Measurements from ENCODE around the gene TMPRSS3.

Gene TMPRSS3

DNA sequence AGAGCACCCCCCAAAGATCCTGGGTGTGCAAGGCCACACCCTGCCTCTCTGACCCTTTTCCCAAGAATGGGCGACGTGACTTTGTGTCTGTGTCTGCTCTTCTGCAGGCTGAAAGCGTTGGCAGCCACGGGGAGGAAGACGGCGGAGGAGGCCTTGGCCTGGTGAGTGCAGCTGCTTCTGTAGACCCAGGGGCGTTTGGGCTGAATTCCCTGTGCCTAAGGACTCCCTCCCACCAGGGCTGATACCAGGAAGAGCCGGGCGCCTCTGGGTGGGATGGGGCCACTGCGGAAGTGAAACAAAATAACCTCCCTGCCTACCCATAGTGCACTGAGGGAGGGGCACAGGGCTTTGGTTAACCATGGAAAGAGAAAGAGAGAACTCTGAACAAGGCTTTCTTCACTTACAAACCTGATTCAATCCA lies 10.4 kb upstream of the TMPRSS3 start:
- DNase-seq = no peak

DNA sequence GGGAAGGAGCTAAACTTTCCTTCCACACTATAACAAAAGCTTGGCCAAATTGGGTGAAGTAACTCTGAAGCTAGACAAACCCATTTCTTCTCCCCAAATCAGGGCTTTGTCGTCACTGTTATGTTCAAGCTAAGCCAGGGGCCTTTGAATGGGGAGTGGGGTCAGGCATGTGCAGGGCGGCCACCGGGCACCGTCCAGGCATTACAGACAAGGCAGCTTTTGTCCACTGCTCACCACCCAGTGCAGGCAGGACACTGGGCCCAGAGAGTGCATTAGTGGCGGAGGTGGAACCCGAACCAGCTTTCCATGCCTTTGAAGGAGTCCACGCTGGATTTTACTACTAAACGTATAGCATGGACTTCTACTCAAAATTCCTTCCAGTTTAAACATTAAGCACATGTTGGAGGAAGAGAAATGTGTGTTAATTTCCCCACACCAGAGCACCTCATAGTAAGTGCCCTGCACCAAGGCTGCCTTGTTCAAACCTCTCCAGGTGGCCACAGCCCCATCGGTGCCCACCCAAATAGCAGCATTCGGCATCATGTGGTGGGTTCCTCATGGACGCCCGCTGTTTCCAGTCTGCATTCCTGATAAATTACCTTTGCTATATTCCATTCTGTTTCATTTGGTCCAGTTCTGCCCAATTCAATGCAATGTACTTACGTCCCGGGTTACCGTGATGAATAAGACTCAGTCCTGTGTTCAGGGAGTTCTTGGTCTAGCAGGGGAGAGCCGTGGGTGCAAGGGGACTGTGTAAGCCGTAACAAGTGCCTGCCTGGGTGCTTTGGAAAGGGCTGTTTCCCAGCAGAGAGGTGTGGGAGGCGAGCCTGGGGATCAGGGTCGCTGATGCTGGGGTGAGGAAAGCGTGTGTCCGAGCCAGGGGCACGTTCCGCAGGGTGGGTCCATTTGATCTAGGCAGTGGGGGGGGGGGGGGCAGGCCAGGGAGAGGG lies 9.5 kb upstream of the TMPRSS3 start:
- no peak for DNase-seq

DNA sequence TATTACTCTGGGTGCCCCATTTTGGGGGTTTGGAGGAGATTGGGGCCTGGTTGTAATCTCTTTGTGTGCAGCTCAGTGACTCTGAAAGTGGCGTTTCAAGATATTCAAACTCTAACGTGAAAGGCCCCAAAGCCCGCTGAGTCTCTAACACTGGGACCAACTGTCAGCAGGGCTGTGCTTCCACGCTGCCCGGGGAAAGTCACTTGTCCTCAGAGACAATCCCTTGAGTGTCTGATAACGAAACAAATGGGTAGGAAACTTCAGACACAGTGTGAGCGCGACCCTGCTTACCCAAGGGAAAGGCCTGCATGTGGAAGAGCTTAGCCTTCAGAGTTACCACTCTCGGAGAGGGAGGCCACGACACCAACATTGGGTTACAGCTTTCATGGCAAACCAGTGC lies 8.7 kb upstream of the TMPRSS3 start:
- no peak for DNase-seq

DNA sequence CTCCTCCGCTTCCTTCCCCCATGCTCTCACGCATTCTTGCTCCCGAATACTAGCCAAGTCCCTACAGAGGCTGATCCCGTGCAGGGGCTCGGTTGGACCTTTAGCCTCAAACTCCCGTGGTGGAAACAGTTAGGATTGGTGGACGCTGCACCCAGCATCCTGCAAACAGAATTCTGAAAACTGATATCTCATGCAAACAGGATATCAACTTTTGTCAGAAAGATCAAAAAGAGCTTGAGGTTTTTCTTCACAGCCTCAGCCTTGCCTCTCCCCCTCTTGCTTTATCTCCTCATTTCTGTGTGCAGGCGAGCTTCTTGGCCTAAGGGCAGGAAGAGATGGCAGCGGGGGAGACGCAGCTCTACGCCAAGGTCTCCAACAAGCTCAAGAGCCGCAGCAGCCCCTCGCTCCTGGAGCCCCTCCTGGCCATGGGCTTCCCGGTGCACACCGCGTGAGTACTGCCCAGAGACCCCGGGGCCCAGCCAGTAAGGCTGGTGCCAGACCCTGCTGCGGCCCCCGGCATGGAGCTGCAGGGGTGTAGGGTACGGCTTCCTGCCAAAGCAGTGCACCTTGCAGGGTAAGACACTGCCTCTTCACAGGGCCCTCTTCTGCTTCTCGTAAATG lies 7.9 kb upstream of the TMPRSS3 start, which contains the start of gene UBASH3A:
TSS of gene UBASH3A (plus strand) at position 292 of the 621 bp plus-strand sequence. CDS start at position 336, 44 bp downstream.
- no peak for DNase-seq

DNA sequence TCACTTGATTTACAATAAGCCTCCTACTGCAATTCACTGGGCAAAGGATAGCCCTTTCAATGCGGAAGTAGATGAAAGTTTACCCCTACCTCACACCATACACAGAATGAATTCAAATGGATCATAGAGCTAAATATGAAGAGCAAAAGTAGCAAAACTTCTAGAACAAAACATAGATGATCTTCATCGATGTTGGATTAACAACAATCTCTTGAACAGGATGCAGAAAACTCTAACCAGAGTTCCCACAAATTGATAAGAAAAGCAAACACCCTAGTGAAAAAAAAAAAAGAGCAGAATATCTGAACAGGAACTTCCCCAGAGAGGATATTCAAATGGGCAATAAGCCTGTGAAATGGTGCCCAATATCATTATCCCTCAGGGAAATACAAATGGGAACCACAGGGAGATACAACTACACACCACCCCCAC lies 6.0 kb upstream of the TMPRSS3 start:
- no peak for DNase-seq

DNA sequence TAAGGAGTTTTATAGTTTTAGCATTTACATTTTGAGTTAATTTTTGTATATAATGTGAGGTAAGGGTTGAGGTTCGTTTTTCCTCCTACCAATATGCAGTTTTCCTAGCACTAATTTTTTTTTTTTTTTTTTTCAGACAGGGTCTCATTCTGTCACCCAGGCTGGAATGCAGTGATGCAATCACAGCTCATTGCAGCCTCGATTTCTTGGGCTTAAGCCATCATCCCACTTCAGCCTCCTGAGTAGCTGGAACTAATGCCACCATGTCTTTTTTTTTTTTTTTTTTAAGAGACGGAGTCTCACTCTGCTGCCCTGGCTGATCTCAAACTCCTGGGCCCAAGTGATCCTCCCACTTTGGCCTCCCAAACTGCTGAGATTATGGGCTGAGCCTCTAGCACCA lies 5.3 kb upstream of the TMPRSS3 start:
- DNase-seq = no peak

DNA sequence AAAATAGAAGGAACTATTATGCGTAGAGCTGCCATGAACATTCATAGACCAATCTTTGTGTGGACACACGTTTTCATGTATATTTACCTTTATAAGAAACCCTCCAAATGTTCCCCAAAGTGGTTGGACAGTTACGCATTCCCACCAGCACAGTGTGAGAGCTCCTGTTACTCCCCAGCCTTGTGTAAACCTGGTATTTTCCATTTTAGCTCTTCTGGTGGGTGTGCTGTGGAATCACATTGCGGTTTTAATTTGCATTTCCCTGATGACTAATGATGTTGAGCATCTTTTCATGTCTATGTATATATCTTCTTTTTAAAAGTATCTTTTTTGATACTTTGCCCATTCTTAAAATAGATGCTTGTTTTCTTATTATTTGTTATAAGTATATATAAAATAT lies 4.7 kb upstream of the TMPRSS3 start:
- no peak for DNase-seq

DNA sequence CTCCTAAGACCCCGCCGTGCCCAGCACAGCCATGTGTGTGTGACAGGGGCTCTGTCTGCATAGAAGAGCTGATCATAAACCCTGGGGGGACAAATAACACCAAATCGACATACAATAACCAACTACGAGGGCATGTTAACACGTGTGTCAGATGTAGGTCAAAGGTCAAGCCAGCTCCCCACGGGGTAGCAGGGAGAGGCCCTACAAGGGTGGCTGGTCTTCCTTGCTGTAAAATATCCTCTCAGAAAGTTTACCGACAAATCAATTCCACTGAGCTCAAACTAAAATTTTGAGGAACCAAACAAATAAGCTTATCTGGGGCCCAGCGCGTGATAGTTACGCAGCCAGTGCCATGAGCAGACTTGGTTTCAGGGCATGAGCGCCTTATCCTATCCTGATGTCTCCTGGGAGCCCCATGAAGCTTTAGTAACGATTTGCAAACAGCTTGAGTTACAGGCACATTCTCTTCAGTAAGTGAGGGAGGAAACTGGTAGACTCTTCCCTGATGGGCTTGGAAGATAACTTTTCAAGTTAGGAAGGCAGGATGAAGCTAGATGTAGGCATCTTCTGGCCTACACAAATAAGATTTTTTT lies 2.7 kb upstream of the TMPRSS3 start:
- no peak for DNase-seq

DNA sequence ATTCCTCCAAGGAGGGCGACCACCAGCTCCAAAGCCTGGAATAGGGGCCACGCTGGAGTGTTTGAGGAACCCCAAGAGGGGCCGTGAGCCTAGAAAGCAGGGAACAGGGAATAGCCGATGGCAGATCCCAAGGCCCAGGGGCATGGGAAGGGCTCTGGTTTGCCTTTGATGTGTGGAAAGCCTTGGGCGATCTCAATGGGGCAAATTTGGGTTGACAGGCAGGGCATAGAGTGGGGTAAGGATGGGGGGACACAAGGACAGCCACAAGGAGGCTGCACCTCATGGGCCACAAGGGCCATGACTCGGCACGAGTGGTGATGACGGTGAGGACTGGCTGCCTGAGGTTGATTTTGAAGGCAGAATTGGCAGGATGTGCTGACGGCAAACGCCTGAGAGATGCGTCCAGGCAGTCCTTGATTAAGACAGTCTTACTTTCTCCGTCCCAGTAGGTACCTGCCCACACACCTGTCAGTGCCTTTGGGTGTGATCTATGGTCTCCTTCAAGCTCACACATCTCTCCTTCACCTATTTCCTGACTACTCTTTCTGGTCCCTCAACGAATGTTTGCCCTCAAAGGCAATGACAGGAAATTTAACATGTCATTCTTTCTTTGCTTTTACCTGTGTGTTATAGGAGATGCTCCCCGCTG lies 2.0 kb upstream of the TMPRSS3 start:
- DNase-seq = no peak

DNA sequence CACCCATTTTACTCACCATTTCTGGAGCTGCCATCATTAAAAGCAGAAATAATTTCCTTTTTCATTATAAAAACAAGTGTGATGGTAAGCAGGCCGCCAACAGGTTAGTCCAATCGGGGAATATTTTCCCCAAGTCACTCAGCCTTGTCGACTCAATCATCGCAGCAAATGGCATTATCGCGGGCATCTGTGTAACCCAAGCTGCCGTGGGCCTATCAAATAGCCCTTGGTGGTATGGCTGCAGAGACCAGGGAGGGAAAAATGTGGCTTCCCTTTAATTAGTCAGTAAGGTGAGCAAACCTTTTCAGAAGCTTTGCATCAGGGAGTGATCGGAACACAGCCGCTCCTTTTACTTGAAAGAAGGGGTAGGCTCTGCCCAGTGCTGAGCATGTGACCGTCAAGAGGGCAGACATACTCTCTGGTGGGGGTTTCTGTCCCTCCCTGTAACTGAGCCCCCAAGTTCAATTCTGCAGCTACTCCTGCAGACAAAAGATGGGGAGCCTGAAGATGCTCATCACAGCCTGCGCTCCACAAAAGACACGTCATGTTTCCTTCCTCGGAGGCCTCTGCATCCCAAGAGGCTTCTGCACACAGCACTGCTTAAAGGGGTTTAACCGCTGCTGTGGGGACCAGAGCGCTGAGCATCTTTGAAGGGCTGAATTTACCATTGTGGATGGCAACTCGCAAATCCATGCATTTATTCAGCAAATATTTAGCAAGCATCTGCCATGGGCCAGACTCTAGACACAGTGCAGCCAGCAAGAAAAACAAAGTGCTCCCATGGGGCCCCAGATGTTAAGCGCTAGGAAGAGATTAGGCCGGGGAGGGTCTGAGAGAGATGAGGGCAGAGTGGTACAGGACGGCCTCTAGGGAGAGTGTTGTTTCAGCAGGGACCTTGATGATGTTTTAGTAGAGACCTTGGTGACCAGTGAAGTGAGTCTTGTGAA lies 1.2 kb upstream of the TMPRSS3 start:
- DNase-seq = no peak

DNA sequence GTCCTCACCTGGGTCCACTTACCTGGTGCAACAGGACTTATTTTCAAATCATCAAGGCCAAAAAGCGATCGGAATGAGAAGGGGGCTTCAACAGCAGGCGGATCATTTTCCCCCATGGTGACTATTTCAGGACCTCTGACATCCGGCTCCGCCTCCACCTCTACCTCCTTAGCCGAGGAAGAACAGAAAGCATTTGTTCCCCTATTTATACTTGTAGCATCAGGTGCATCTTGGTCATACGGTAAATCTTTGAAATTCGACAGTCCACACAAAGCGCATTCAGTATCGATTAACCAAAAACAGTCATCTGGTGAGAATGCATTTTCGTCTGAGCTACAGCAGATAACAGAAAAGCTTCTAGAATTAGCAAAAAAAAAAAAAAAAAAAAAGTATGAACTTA lies 550 bp downstream of the TMPRSS3 start:
- DNase-seq = no peak

DNA sequence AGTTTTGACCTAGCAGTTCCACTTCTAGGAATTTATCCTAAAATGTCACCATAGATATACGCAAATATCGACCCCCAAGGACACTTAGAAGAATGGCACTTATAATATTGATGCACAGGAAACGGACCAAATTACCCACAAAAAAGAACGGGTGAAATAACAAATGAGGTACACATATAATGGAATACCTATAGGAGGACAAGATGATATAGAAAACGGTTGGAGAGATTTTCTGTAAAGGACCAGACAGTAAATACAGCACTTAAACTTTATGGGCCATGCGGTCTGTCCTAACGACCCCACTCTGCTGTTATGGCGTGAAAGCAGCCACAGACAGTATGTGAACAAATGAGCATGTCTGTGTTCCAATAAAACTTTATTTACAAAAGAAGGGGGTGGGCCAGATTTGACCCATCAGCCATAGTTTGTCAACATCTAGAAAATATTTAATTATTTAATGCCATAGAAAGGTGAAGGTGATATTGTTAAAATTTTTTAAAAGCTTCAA lies 2.4 kb downstream of the TMPRSS3 start:
- no peak for DNase-seq

DNA sequence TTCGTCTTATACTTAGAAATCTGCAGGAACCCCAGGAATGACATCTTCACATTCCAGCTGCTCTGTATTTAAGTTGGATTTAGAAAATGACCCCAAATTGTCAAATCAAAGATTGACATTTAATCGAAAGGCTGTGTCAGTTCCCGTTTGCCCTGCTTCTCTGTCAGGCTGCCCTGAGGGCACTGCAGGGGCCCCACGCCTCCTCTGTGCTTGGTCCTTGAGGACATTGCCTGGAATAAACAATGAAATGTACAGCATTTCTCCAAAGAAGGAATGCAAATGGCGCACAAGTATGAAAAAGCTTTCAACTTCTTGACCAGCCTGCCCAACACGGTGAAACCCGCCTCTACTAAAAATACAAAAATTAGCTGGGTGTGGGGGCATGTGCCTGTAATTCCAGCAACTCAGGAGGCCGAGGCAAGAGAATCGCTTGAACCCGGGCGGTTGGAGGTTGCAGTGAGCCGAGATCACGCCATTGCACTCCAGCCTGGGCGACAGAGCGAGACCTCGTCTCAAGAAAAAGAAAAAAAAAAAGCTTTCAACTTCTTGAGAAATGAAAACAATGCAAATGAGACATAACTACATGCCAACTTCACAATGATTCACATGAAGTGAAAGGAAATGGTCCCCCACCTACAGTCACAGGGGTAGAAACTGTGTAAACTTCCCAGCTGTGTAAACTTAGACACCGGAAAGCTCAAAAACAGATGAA lies 3.0 kb downstream of the TMPRSS3 start:
- no peak for DNase-seq

DNA sequence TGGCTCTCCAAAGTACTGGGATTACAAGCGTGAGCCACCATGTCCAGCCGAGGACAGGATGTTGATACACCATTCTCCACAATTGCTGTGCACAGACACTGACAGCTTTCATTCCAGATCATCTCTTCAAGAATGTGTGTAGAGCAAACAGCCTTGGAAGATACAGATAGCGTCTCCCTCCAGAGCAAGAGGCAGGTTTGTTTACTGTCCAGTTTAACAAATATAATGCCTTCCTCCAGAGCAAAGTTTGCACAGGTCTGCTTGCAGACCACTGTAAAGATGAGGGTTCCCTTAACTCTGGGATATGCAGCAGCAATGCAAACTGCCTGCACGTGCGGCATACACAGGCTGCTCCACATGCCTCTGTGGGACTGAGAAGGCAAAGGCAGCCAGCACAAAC lies 4.6 kb downstream of the TMPRSS3 start:
- no peak for DNase-seq

DNA sequence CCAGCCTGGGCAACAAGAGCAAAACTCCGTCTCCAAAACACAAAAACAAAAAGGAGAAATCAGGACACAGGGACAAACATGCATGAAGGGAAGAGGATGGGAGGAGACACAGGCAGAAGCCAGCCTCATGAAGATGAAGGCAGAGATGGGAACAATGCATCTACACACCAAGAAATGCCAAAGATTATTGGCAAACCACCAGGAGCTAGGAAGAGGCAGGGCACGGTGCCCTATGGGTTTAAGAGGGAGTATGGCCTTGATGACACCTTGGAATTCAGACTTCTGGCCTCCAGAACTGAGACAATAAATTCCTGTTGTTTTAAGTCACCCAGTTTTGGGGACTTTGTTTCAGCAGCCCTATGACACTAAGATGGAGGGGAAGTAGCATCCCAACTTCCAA lies 5.2 kb downstream of the TMPRSS3 start:
- DNase-seq = no peak

DNA sequence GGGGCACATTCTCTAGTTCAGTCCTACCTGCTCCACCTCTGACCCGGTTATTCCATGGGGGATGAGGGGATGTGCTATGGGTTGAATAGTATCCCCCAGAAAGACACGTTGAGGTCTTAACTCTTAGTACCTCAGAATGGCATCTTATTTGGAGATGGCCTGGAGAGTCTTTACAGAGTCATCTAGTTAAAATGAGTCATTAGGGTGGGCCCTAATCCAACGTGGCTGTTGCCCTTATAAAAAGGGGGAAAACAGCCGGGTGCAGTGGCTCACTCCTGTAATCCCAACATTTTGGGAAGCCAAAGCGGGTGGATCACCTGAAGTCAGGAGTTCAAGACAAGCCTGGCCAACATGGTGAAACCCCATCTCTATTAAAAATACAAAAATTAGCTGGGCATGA lies 5.7 kb downstream of the TMPRSS3 start:
- DNase-seq = no peak

DNA sequence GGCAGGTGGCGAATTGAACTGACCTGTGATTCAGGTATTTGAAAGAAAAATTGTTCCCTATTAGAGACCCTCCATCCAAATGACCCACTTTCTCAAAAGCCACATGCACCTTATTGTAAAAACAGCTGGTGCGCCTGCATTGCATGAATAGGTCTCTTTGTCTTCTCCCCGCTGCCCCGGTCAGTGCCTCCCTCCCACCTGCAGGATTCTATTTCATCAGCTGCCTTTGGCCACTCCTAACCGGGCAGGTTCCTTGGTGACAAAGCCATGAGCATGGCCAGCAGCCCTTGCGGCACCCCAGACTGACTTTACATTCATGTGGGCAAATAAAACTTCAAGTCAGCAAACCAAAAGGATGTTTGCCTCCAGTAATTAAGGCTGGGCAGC lies 6.4 kb downstream of the TMPRSS3 start:
- no peak for DNase-seq

DNA sequence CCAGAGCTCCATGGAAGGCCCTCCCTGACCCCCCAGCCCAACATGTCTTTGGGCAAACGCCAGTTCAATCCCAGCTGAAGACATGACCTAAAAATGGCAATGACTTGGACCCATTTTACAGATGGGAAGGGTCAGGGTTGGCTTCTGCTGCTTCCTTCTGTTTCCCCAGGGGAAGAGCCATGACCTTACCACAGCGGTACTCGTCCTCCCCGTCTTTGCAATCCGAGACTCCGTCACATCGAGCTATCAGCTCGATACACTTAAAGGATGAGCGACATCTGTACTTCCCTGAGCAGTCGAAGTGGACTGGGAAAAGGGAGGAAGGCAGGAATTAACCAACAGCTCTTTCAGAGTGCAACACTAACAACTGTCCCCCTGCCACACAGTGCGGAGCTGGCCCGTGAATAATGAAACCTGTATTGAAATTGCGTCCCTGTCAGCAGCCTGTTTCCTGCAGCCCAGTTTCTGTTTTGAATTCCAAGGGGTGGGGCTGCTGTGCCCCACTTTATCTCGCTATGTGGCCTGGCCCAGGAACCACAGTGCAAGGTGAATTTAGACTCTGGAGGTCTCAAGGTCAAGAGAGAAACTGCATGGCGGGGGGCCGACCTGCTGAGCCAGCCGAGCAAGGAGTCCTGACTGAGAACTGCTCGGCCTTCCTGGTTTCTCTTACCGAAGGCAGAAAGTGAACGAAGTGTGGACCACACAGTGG lies 7.0 kb downstream of the TMPRSS3 start:
- DNase-seq = no peak

DNA sequence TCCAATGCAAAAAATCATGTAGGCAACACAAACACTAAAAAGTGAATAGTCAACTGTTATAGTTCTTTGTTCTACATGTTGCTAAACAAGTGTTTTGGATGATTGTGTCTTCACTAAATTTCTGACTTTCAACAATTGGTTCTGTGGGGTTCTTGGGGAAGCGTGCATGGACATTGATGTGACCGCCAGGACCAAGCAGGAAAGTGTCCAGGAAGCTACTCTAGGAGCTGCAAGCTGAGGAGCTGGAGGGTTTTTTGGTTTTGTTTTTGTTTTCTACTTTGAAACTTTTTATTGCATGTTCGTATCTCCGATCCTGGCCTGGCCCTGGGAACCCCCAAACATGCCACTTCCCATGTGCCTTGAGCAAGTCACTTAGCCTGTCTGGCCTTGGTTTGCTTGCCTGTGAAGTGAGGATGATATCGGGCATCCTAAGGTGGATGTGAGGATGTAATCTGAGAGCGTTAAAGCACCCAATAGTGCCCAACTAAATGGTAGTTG lies 8.0 kb downstream of the TMPRSS3 start:
- no peak for DNase-seq

DNA sequence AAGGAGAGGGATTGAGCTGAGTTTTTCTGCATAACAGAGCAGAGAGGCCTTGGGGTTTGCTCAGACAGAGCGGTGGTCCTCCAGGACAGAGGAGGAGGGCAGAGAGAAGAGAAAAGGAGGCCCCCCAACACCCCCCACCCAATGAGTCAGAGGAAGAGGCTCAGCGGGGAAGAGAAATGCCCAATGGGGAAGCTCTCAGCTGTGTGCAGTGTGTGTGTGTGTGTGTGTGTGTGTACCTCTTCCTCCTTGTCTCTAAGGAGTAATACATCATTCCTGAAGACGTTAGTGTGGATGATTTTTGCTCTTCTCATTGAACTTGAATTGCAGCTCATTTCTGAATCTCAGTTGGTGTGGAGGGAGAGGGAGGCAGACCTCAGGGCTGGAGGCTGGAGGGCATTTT lies 8.7 kb downstream of the TMPRSS3 start:
- peak; percentile 75 for DNase-seq

All from GDM1 (cell line).